Fibroblast of pulmonary artery (primary cell): ENCODE data around the gene TBCE.

ENCODE experiments used
- DNase-seq: peaks from one replicate; pipeline ENCODE4 v3.0.0-alpha.2; 2010; ENCODE audit warnings: low read depth
- H3K4me3 ChIP-seq: replicated peaks from 2 replicates; pipeline ENCODE4 v1.5.1; 2011; ENCODE audit warnings: low read depth, mild to moderate bottlenecking, control low read depth, low read length, moderate library complexity
- CTCF ChIP-seq: IDR thresholded peaks from 2 replicates; pipeline ENCODE4 v1.5.1; 2011; ENCODE audit warnings: mild to moderate bottlenecking, control low read depth, low read length, inconsistent platforms; ENCODE audit errors: missing control alignments

The TBCE gene

GRCh38 chr1:235486321-235486720 is 119.1 kb downstream of the TBCE start:
- peak; percentile 26 for DNase-seq
- no peak overlapping the region for H3K4me3 ChIP-seq
- TF ChIP-seq CTCF: no peak

GRCh38 chr1:235491644-235492043 is 124.4 kb downstream of the TBCE start:
- no peak for DNase-seq
- H3K4me3 ChIP-seq: no peak overlapping the region
- TF ChIP-seq CTCF: no peak

GRCh38 chr1:235494531-235494930 is 127.3 kb downstream of the TBCE start:
- DNase-seq: no peak
- no peak for TF ChIP-seq CTCF
- no peak overlapping the region for H3K4me3 ChIP-seq

GRCh38 chr1:235495030-235495429 is 127.8 kb downstream of the TBCE start:
- no peak for DNase-seq
- no peak for TF ChIP-seq CTCF
- H3K4me3 ChIP-seq: no peak overlapping the region

- no peak for DNase-seq
- TF ChIP-seq CTCF: no peak
- no peak overlapping the region for H3K4me3 ChIP-seq
Measured at GRCh38 chr1:235495551-235495950, 128.3 kb downstream of the TBCE start.

GRCh38 chr1:235500971-235501540 is 133.8 kb downstream of the TBCE start:
- DNase-seq: no peak
- TF ChIP-seq CTCF: no peak
- H3K4me3 ChIP-seq: no peak overlapping the region
